Liver (tissue), 9 donors: ENCODE results near the gene KIF3C. TPM values are rescaled to one million over a fixed set of nuclear protein-coding genes. Genes with fewer than 3 reads are reported as not detected.

Source experiments
- DNase-seq: peaks from one replicate; pipeline ENCODE4 v3.0.0-alpha.2; 2017; ENCODE audit warnings: low spot score
- H3K27ac ChIP-seq, 2 donors: one replicate each; pipeline ENCODE4 v1.7.0; 2013; ENCODE audit warnings: inconsistent platforms in 2 of 2, low read length in 2 of 2, control low read depth in 1 of 2, low read depth in 1 of 2, mild to moderate bottlenecking in 1 of 2
- H3K27me3 ChIP-seq, 4 donors: one replicate each; pipeline versions ENCODE4 v1.6.1 to v1.7.0; 2013; ENCODE audit warnings: low read length in 3 of 4, inconsistent platforms in 1 of 4, mild to moderate bottlenecking in 1 of 4, moderate library complexity in 1 of 4; ENCODE audit not compliant: control insufficient read depth in 4 of 4, insufficient read depth in 4 of 4
- H3K36me3 ChIP-seq, 4 donors: one replicate each; pipeline versions ENCODE4 v1.6.1 to v1.7.0; 2013; ENCODE audit warnings: low read length in 3 of 4, mild to moderate bottlenecking in 3 of 4, low read depth in 1 of 4, moderate library complexity in 1 of 4; ENCODE audit not compliant: control insufficient read depth in 4 of 4, insufficient read depth in 3 of 4
- H3K4me1 ChIP-seq, 4 donors: one replicate each; pipeline versions ENCODE4 v1.6.1 to v1.7.0; 2013; ENCODE audit warnings: low read length in 3 of 4, mild to moderate bottlenecking in 3 of 4, moderate library complexity in 1 of 4; ENCODE audit not compliant: control insufficient read depth in 4 of 4, insufficient read depth in 4 of 4
- H3K4me3 ChIP-seq, 3 donors: one replicate each; pipeline versions ENCODE4 v1.6.1 to v1.7.0; 2013; ENCODE audit warnings: low read length in 3 of 3, control low read depth in 1 of 3, low read depth in 1 of 3, mild to moderate bottlenecking in 1 of 3
- H3K9ac ChIP-seq, 2 donors: one replicate each; pipeline ENCODE4 v1.7.0; 2013; ENCODE audit warnings: low read length in 2 of 2, mild to moderate bottlenecking in 2 of 2, moderate library complexity in 2 of 2, control low read depth in 1 of 2, low read depth in 1 of 2
- H3K9me3 ChIP-seq, 4 donors: one replicate each; pipeline versions ENCODE4 v1.6.1 to v1.7.0; 2013; ENCODE audit warnings: low read length in 3 of 4; ENCODE audit not compliant: control insufficient read depth in 4 of 4
- CTCF ChIP-seq: fragments of 150-350 bp; IDR thresholded peaks from 2 replicates; pipeline ENCODE4 v1.5.1; 2017; ENCODE audit warnings: improper control_type of control experiment, low read depth, low read length; ENCODE audit not compliant: missing input control
- EGR1 ChIP-seq, 2 donors: IDR thresholded peaks; 2 replicates each; pipeline ENCODE4 v1.6.1; 2016 to 2018; ENCODE audit warnings: antibody characterized with exemption in 2 of 2, low read depth in 2 of 2
- FOXA1 ChIP-seq: IDR thresholded peaks from 2 replicates; pipeline ENCODE4 v1.6.1; 2016; ENCODE audit warnings: antibody characterized with exemption
- FOXA2 ChIP-seq: IDR thresholded peaks from 2 replicates; pipeline ENCODE4 v1.6.1; 2016; ENCODE audit warnings: antibody characterized with exemption
- GABPA ChIP-seq, 2 donors: IDR thresholded peaks in 1 of 2; conservative IDR thresholded peaks in 1 of 2; 2 replicates each; pipeline ENCODE4 v1.6.1; 2016; ENCODE audit warnings: antibody characterized with exemption in 2 of 2, mild to moderate bottlenecking in 1 of 2, moderate library complexity in 1 of 2
- HNF4A ChIP-seq, 2 donors: conservative IDR thresholded peaks; 2 replicates each; pipeline ENCODE4 v1.6.1; 2016; ENCODE audit warnings: antibody characterized with exemption in 2 of 2, mild to moderate bottlenecking in 2 of 2
- HNF4G ChIP-seq: IDR thresholded peaks from 2 replicates; pipeline ENCODE4 v1.6.1; 2016; ENCODE audit warnings: antibody characterized with exemption
- JUND ChIP-seq, 2 donors: IDR thresholded peaks; 2 replicates each; pipeline ENCODE4 v1.6.1; 2016; ENCODE audit warnings: antibody characterized with exemption in 2 of 2
- NR2F2 ChIP-seq: IDR thresholded peaks from 2 replicates; pipeline ENCODE4 v1.6.1; 2016; ENCODE audit warnings: antibody characterized with exemption
- RAD21 ChIP-seq, 2 donors: IDR thresholded peaks; 2 replicates each; pipeline ENCODE4 v1.6.1; 2016; ENCODE audit warnings: antibody characterized with exemption in 2 of 2, mild to moderate bottlenecking in 2 of 2
- REST ChIP-seq: IDR thresholded peaks from 2 replicates; pipeline ENCODE4 v1.6.1; 2016; ENCODE audit warnings: antibody characterized with exemption, mild to moderate bottlenecking
- SP1 ChIP-seq: IDR thresholded peaks from 2 replicates; pipeline ENCODE4 v1.6.1; 2018; ENCODE audit warnings: antibody characterized with exemption, mild to moderate bottlenecking
- TAF1 ChIP-seq: conservative IDR thresholded peaks from 2 replicates; pipeline ENCODE4 v1.6.1; 2016; ENCODE audit warnings: antibody characterized with exemption, mild to moderate bottlenecking
- YY1 ChIP-seq: IDR thresholded peaks from 2 replicates; pipeline ENCODE4 v1.6.1; 2016; ENCODE audit warnings: antibody characterized with exemption, mild to moderate bottlenecking
- ZBTB33 ChIP-seq: IDR thresholded peaks from 2 replicates; pipeline ENCODE4 v1.6.1; 2016; ENCODE audit warnings: antibody characterized with exemption
- WGBS: extraction: QIAGEN DNeasy Blood & Tissue Kit; methylation state at CpG from one replicate; pipeline ENCODE4 v1.1.7; 2013; 5-methylcytosine and 5-hydroxymethylcytosine counted together
- polyA plus RNA-seq, 2 donors: library from polyadenylated mRNA; stranded (reverse) in 1 of 2; unstranded in 1 of 2; fragments of 200-250 nt in 1 of 2; fragments of >200 nt in 1 of 2; fragmentation: Nextera tagmentation in 1 of 2; extraction: Ambion mirVana in 1 of 2; gene quantifications; one replicate each; pipeline versions ENCODE4 v1.2.1 to v1.2.3, GENCODE V29; 2013 to 2015
- total RNA-seq, 2 donors: library from RNA; depleted of rRNA; stranded (reverse); fragments of >200 nt; gene quantifications; one replicate each; pipeline ENCODE4 v1.2.3, GENCODE V29; 2014
- TF ChIP-seq, protein P1 (sequence below): IDR thresholded peaks from 2 replicates; pipeline ENCODE4 v1.6.1; 2016; ENCODE audit warnings: antibody characterized with exemption
- TF ChIP-seq, protein P2 (sequence below): IDR thresholded peaks from 2 replicates; pipeline ENCODE4 v1.6.1; 2016; ENCODE audit warnings: antibody characterized with exemption
- donor health status: healthy.
- donor health status: healthy.
- donor health status: healthy.
- donor health status: healthy.
- donor health status: healthy.

Gene KIF3C
- total and polyA plus RNA-seq, 4 donors: 0.26 to 0.93 (median 0.67) TPM

- no peaks in the 10 kb centered on the region for H3K9me3 ChIP-seq
- H3K9ac ChIP-seq: no peak overlapping the region
- no peak overlapping the region for H3K27ac ChIP-seq
- WGBS: 93% methylated on average over 9 of the region's 9 CpGs
- no peak for DNase-seq
- H3K4me3 ChIP-seq: no peak overlapping the region
- TF ChIP-seq SP1 (no peak), HNF4G (no peak), ZBTB33 (no peak), YY1 (no peak), EGR1 (IDR thresholded peaks at IDR 0.05; ENCODE audit: low read depth in 2 of 2) (no peak), FOXA2 (no peak), JUND (IDR thresholded peaks at IDR 0.05) (no peak), TAF1 (no peak), HNF4A (conservative IDR thresholded peaks at IDR 0.05) (no peak), CTCF (no peak), FOXA1 (no peak), GABPA (IDR thresholded peaks at IDR 0.05 in 1 of 2, conservative IDR thresholded peaks at IDR 0.05 in 1 of 2) (no peak), NR2F2 (no peak)
- TF ChIP-seq, protein P1, sequence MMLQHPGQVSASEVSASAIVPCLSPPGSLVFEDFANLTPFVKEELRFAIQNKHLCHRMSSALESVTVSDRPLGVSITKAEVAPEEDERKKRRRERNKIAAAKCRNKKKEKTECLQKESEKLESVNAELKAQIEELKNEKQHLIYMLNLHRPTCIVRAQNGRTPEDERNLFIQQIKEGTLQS: no peak
- TF ChIP-seq, protein P2, sequence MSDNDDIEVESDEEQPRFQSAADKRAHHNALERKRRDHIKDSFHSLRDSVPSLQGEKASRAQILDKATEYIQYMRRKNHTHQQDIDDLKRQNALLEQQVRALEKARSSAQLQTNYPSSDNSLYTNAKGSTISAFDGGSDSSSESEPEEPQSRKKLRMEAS: no peak
- H3K36me3 ChIP-seq: no peaks in the 10 kb centered on the region
- H3K4me1 ChIP-seq: peaks cover 0 to 5% (median 2%) of the 10 kb centered on the region in 4 donors
- no peaks in the 10 kb centered on the region for H3K27me3 ChIP-seq
These were observed 5.8 kb upstream of the KIF3C start for GRCh38 chr2:25988134-25988533.

GRCh38 chr2:25983735-25984134 lies 1.4 kb upstream of the KIF3C start:
- no peak overlapping the region for H3K4me3 ChIP-seq
- no peak for DNase-seq
- no peaks in the 10 kb centered on the region for H3K36me3 ChIP-seq
- no peak overlapping the region for H3K9ac ChIP-seq
- no peaks in the 10 kb centered on the region for H3K27me3 ChIP-seq
- H3K9me3 ChIP-seq: no peaks in the 10 kb centered on the region
- H3K4me1 ChIP-seq: peaks cover 2 to 11% (median 6%) of the 10 kb centered on the region in 4 donors
- H3K27ac ChIP-seq: no peak overlapping the region
- peak in 1 of 2 donors; percentile 61 for TF ChIP-seq RAD21 (IDR thresholded peaks at IDR 0.05)
- TF ChIP-seq, protein P2: no peak

DNA sequence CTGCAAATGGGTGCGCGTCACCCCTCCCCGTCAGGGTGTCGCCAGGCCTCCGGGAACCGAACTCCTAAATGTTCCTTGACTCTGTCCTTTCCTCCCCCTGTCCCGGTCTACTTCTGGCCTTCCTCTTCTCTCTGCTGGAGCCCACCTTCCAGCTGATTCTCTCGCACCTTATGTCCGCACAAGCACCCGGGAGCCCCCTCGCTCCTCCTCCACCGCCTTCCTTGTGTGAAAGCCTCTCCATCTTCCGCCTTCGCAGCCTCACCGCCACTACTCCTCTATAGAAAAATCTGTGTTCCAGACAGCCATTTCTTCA lies 627 bp upstream of the KIF3C start:
- Histone ChIP-seq H3K4me1 (peaks cover 2 to 11% (median 6%) of the 10 kb centered on the region in 4 donors), H3K4me3 (peak overlapping the region in 2 of 3 donors; percentile 64 to 76), H3K27me3 (no peaks in the 10 kb centered on the region), H3K27ac (no peak overlapping the region), H3K9ac (no peak overlapping the region), H3K9me3 (no peaks in the 10 kb centered on the region), H3K36me3 (no peaks in the 10 kb centered on the region)
- DNase-seq: no peak
- no peak for TF ChIP-seq REST
- no peak for TF ChIP-seq FOXA1
- TF ChIP-seq NR2F2: no peak
- TF ChIP-seq EGR1 (IDR thresholded peaks at IDR 0.05; ENCODE audit: low read depth in 2 of 2): no peak
- no peak for TF ChIP-seq HNF4A (conservative IDR thresholded peaks at IDR 0.05)
- TF ChIP-seq GABPA (IDR thresholded peaks at IDR 0.05 in 1 of 2, conservative IDR thresholded peaks at IDR 0.05 in 1 of 2): no peak
- TF ChIP-seq, protein P1: no peak
- WGBS: 66% methylated on average over 15 of the region's 15 CpGs
